Measurements from ENCODE around the gene CHN2.
"Not testable (repeated sequence)": the region's sequence is repeated elsewhere in the genome, so short reads cannot be mapped to it uniquely, and the experiment has no call there.

CHN2 gene

DNA sequence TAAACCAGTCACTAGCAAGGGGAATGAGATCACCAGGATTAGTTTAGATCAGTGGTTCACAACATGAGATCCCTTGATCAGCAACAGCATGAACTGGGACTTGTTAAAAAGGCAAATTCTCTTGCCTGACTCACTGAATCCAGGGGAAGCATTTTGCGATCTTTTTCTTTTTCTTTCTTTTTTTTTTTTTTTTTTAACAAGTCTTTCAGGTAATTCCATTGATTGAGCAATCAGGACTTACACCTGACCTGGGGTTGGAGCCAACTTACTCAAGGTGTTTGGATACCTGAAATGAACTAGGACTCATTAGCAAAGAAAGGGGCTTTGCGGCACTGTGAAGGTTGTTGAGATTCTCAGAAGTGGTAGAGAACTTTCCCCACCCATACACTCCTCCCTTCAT is 321.9 kb downstream of the CHN2 start:
- no peak for TF ChIP-seq ZNF70 (CRISPR knock-in tag; IDR thresholded peaks at IDR 0.05)
- no peak for TF ChIP-seq TCF4 (CRISPR knock-in tag; IDR thresholded peaks at IDR 0.05; ENCODE audit: borderline replicate concordance)
- TF ChIP-seq ZNF565 (CRISPR knock-in tag; conservative IDR thresholded peaks at IDR 0.05; ENCODE audit: low read depth) = no peak
- TF ChIP-seq, protein P1, sequence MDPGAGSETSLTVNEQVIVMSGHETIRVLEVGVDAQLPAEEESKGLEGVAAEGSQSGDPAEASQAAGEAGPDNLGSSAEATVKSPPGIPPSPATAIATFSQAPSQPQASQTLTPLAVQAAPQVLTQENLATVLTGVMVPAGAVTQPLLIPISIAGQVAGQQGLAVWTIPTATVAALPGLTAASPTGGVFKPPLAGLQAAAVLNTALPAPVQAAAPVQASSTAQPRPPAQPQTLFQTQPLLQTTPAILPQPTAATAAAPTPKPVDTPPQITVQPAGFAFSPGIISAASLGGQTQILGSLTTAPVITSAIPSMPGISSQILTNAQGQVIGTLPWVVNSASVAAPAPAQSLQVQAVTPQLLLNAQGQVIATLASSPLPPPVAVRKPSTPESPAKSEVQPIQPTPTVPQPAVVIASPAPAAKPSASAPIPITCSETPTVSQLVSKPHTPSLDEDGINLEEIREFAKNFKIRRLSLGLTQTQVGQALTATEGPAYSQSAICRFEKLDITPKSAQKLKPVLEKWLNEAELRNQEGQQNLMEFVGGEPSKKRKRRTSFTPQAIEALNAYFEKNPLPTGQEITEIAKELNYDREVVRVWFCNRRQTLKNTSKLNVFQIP (CRISPR knock-in tag; IDR thresholded peaks at IDR 0.05; ENCODE audit: borderline replicate concordance, low read depth) = no peak
- TF ChIP-seq PPARA (CRISPR knock-in tag; IDR thresholded peaks at IDR 0.05; ENCODE audit: borderline replicate concordance) = no peak
- TF ChIP-seq ZNF8 (CRISPR knock-in tag; IDR thresholded peaks at IDR 0.05) = no peak
- TF ChIP-seq GLIS3 (CRISPR knock-in tag; IDR thresholded peaks at IDR 0.05) = no peak
- TF ChIP-seq ZC3H10 (CRISPR knock-in tag; IDR thresholded peaks at IDR 0.05) = no peak
- no peak for TF ChIP-seq ESRRG (CRISPR knock-in tag; IDR thresholded peaks at IDR 0.05)
- no peak for TF ChIP-seq ZFP3 (CRISPR knock-in tag; IDR thresholded peaks at IDR 0.05)
- TF ChIP-seq, protein P2, sequence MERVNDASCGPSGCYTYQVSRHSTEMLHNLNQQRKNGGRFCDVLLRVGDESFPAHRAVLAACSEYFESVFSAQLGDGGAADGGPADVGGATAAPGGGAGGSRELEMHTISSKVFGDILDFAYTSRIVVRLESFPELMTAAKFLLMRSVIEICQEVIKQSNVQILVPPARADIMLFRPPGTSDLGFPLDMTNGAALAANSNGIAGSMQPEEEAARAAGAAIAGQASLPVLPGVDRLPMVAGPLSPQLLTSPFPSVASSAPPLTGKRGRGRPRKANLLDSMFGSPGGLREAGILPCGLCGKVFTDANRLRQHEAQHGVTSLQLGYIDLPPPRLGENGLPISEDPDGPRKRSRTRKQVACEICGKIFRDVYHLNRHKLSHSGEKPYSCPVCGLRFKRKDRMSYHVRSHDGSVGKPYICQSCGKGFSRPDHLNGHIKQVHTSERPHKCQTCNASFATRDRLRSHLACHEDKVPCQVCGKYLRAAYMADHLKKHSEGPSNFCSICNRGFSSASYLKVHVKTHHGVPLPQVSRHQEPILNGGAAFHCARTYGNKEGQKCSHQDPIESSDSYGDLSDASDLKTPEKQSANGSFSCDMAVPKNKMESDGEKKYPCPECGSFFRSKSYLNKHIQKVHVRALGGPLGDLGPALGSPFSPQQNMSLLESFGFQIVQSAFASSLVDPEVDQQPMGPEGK (CRISPR knock-in tag; IDR thresholded peaks at IDR 0.05; ENCODE audit: borderline replicate concordance) = no peak
- no peak for ATAC-seq

DNA sequence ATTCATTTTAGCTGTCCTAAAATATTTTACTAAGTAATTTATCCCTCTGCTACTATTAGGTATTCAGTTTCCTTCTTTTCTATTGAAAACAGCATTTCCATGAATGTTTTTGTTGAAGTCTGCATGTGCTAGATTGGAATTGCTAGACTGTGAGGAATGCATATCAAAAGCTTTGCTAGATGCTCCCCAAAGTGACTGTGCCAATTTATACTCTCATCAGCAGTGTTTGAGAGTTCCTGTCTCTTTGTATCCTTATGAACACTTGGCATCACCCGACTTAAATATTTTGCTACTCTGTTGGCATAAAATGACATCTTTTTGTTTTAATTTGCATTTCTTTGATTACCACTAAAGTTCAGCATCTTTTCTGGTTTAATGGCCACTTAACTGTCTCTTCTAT is 324.0 kb downstream of the CHN2 start:
- peak; percentile 49; the same call in 1 of the 3 replicates for ATAC-seq
- no peak for TF ChIP-seq ARNTL (CRISPR knock-in tag; IDR thresholded peaks at IDR 0.05; ENCODE audit: borderline replicate concordance, low read depth)
- TF ChIP-seq RARB (CRISPR knock-in tag; IDR thresholded peaks at IDR 0.05) = no peak

DNA sequence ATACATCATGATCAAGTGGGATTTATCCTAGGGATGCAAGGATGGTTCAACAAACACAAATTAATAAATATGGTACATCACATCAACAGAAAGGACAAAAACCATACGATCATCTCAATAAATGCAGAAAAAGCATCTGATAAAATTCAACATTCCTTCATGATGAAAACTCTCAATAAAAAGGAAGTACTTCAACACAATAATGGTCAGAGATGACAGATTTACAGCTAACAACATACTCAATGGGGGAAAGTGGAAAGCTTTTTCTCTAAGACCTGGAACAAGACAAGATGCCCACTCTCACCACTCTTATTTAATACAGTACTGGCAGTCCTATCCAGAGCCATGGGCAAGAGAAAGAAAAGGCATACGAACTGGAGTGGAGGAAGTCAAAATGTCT is 329.2 kb downstream of the CHN2 start:
- TF ChIP-seq PPARA (CRISPR knock-in tag; IDR thresholded peaks at IDR 0.05; ENCODE audit: borderline replicate concordance) (no peak), TCF4 (CRISPR knock-in tag; IDR thresholded peaks at IDR 0.05; ENCODE audit: borderline replicate concordance) (no peak), RARB (CRISPR knock-in tag; IDR thresholded peaks at IDR 0.05) (no peak), ISL1 (CRISPR knock-in tag; IDR thresholded peaks at IDR 0.05) (no peak), ZNF70 (CRISPR knock-in tag; IDR thresholded peaks at IDR 0.05) (no peak), ZFP30 (CRISPR knock-in tag; IDR thresholded peaks at IDR 0.05) (no peak), TSHZ2 (CRISPR knock-in tag; IDR thresholded peaks at IDR 0.05) (no peak)
- TF ChIP-seq, protein P3, sequence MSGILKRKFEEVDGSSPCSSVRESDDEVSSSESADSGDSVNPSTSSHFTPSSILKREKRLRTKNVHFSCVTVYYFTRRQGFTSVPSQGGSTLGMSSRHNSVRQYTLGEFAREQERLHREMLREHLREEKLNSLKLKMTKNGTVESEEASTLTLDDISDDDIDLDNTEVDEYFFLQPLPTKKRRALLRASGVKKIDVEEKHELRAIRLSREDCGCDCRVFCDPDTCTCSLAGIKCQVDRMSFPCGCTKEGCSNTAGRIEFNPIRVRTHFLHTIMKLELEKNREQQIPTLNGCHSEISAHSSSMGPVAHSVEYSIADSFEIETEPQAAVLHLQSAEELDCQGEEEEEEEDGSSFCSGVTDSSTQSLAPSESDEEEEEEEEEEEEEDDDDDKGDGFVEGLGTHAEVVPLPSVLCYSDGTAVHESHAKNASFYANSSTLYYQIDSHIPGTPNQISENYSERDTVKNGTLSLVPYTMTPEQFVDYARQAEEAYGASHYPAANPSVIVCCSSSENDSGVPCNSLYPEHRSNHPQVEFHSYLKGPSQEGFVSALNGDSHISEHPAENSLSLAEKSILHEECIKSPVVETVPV (CRISPR knock-in tag; IDR thresholded peaks at IDR 0.05) = no peak
- TF ChIP-seq, protein P2 (CRISPR knock-in tag; IDR thresholded peaks at IDR 0.05; ENCODE audit: borderline replicate concordance) = no peak
- ATAC-seq = no peak

- TF ChIP-seq ZNF8 (CRISPR knock-in tag; IDR thresholded peaks at IDR 0.05) = no peak
- TF ChIP-seq TSHZ2 (CRISPR knock-in tag; IDR thresholded peaks at IDR 0.05) = no peak
- TF ChIP-seq ZFP30 (CRISPR knock-in tag; IDR thresholded peaks at IDR 0.05) = no peak
- TF ChIP-seq SNAI2 (CRISPR knock-in tag; IDR thresholded peaks at IDR 0.05) = no peak
- TF ChIP-seq ZNF70 (CRISPR knock-in tag; IDR thresholded peaks at IDR 0.05) = no peak
- no peak for TF ChIP-seq ISL1 (CRISPR knock-in tag; IDR thresholded peaks at IDR 0.05)
- no peak for TF ChIP-seq ZC3H10 (CRISPR knock-in tag; IDR thresholded peaks at IDR 0.05)
- no peak for ATAC-seq
Observed at GRCh38 chr7:29527505-29528108, 333.0 kb downstream of the CHN2 start.

DNA sequence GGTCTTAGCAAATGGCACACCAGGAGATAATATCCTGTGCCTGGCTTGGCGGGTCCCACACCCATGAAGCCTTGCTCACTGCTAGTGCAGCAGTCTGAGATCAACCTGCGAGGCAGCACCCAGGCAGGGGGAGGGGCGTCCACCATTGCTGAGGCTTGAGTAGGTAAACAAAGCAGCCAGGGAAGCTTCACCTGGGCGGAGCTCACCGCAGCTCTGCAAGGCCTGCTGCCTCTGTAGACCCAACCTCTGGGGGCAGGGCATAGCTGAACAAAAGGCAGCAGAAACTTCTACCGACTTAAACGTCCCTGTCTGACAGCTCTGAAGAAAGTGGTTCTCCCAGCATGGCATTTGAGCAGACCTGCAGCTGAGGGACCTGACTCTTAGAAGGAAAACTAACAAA is 334.0 kb downstream of the CHN2 start:
- not testable (repeated sequence) for ATAC-seq

Measured in SK-N-SH treated with all-trans-retinoic acid at 6 μM for 48 hours (cell line).